HG02840 (cell line): Measurements from ENCODE around the gene XDH.

Source experiments
- ATAC-seq: cut with Tn5 transposase; IDR thresholded peaks from one replicate; pipeline ENCODE4 v1.9.1; 2021; ENCODE audit warnings: mild to moderate bottlenecking, moderate library complexity, moderate number of reproducible peaks; ENCODE audit not compliant: unreplicated experiment, low FRiP score

The XDH gene

GRCh38 chr2:31296641-31297287 lies 117.8 kb downstream of the XDH start:
- no peak for ATAC-seq

GRCh38 chr2:31294196-31294595 lies 120.3 kb downstream of the XDH start:
- no peak for ATAC-seq

GRCh38 chr2:31287654-31288053 lies 126.9 kb downstream of the XDH start:
- no peak for ATAC-seq

- ATAC-seq, result no peak
These were observed 127.5 kb downstream of the XDH start for GRCh38 chr2:31286961-31287550.

- ATAC-seq, result no peak
These were observed 128.3 kb downstream of the XDH start for GRCh38 chr2:31286230-31286629.
